ENCODE measurements around the gene PLXNA2. TPM values are rescaled to one million over a fixed set of nuclear protein-coding genes. Genes with fewer than 3 reads are reported as not detected.

PLXNA2 gene
- total and polyA plus RNA-seq, 8 donors: 48.7 to 137 (median 72.9) TPM

GRCh38 chr1:207990455-207990854 is 253.7 kb downstream of the PLXNA2 start:
- FAIRE-seq (no peak), DNase-seq (no peak), ATAC-seq (no peak)
- no peak overlapping the region for H3K4me3 ChIP-seq
- WGBS, 2 donors: 82 to 90% methylated on average over 5 of the region's 5 CpGs
- intact Hi-C loops (cut with DNase I): no loop called here
- no peaks in the 10 kb centered on the region for H3K4me1 ChIP-seq
- H3K27ac ChIP-seq: no peak overlapping the region
- H3K27me3 ChIP-seq: no peaks in the 10 kb centered on the region
- no peak for TF ChIP-seq CTCF (IDR thresholded peaks at IDR 0.05)
- no peaks in the 10 kb centered on the region for H3K9me3 ChIP-seq
- no peaks in the 10 kb centered on the region for H3K36me3 ChIP-seq

- Histone ChIP-seq H3K27me3 (no peaks in the 10 kb centered on the region), H3K4me3 (no peak overlapping the region), H3K27ac (no peak overlapping the region), H3K36me3 (no peaks in the 10 kb centered on the region), H3K4me1 (no peaks in the 10 kb centered on the region), H3K9me3 (no peaks in the 10 kb centered on the region)
- FAIRE-seq (no peak), DNase-seq (no peak), ATAC-seq (no peak)
- WGBS, 2 donors: 90 to 91% methylated on average over 10 of the region's 10 CpGs
- no peak for TF ChIP-seq CTCF (IDR thresholded peaks at IDR 0.05)
- intact Hi-C loops (cut with DNase I): no loop called here
These were observed 255.6 kb downstream of the PLXNA2 start for GRCh38 chr1:207988326-207989165.

- ATAC-seq (no peak), DNase-seq (no peak), FAIRE-seq (no peak)
- Histone ChIP-seq H3K27ac (no peak overlapping the region), H3K4me1 (no peaks in the 10 kb centered on the region), H3K9me3 (no peaks in the 10 kb centered on the region), H3K4me3 (no peak overlapping the region), H3K27me3 (no peaks in the 10 kb centered on the region), H3K36me3 (no peaks in the 10 kb centered on the region)
- intact Hi-C loops (cut with DNase I): no loop called here
- WGBS, 2 donors: 77 to 82% methylated on average over 5 of the region's 5 CpGs
- no peak for TF ChIP-seq CTCF (IDR thresholded peaks at IDR 0.05)
These were observed 257.0 kb downstream of the PLXNA2 start for GRCh38 chr1:207987164-207987563.

GRCh38 chr1:207985996-207986395 is 258.2 kb downstream of the PLXNA2 start:
- FAIRE-seq (no peak), ATAC-seq (no peak), DNase-seq (no peak)
- no peak for TF ChIP-seq CTCF (IDR thresholded peaks at IDR 0.05)
- no peak overlapping the region for H3K27ac ChIP-seq
- WGBS, 2 donors: 82 to 86% methylated on average over 7 of the region's 7 CpGs
- H3K27me3 ChIP-seq: no peaks in the 10 kb centered on the region
- no peaks in the 10 kb centered on the region for H3K9me3 ChIP-seq
- no peaks in the 10 kb centered on the region for H3K4me1 ChIP-seq
- intact Hi-C loops (cut with DNase I): no loop called here
- H3K4me3 ChIP-seq: no peak overlapping the region
- no peaks in the 10 kb centered on the region for H3K36me3 ChIP-seq

- intact Hi-C loops (cut with DNase I): no loop called here
- FAIRE-seq (no peak), ATAC-seq (no peak), DNase-seq (no peak)
- WGBS, 2 donors: 69 to 79% methylated on average over 4 of the region's 4 CpGs
- no peak for TF ChIP-seq CTCF (IDR thresholded peaks at IDR 0.05)
- Histone ChIP-seq H3K4me3 (no peak overlapping the region), H3K36me3 (no peaks in the 10 kb centered on the region), H3K27ac (no peak overlapping the region), H3K9me3 (no peaks in the 10 kb centered on the region), H3K27me3 (no peaks in the 10 kb centered on the region), H3K4me1 (no peaks in the 10 kb centered on the region)
These were observed 259.2 kb downstream of the PLXNA2 start for GRCh38 chr1:207984831-207985572.

Measured in pancreas (tissue), 10 donors.